GM21423 (cell line): ENCODE results near the gene CRACDL.

ENCODE experiments used
- ATAC-seq: cut with Tn5 transposase; IDR thresholded peaks from one replicate; pipeline ENCODE4 v1.9.1; 2021; ENCODE audit warnings: mild to moderate bottlenecking, moderate library complexity; ENCODE audit not compliant: unreplicated experiment

Gene CRACDL

GRCh38 chr2:98927027-98927426 is 9.0 kb downstream of the CRACDL start:
- no peak for ATAC-seq

- ATAC-seq, result no peak
Observed at GRCh38 chr2:98926601-98927000, 9.4 kb downstream of the CRACDL start.

GRCh38 chr2:98924910-98925309 is 11.1 kb downstream of the CRACDL start:
- ATAC-seq, result no peak

- ATAC-seq, result no peak
Observed at GRCh38 chr2:98924038-98924830, 11.8 kb downstream of the CRACDL start.

- ATAC-seq, result no peak
Observed at GRCh38 chr2:98923244-98923940, 12.6 kb downstream of the CRACDL start.

GRCh38 chr2:98921062-98921461 is 15.0 kb downstream of the CRACDL start:
- ATAC-seq, result no peak

DNA sequence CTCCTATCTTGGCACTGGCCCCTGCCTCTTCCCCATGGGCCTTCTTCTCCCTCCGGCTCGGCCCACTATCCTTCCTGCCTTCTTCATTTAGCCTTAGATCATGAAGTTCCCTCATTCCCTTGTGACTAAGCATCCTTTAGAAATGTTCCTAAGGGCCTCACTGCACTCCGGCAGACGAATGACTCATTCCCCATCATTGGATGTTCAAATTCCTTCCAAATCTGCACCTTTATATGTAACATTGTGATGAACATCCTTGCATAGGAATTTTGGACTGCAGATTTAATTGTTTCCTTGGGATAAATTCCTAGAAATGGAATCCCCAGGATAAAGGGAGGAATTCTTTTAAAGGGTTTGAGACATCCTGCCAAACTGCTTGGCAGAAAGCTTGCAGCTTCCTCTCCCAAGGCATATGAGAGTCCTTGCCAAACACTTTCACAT is 19.0 kb downstream of the CRACDL start:
- no peak for ATAC-seq

- ATAC-seq, result no peak
Observed at GRCh38 chr2:98915751-98916358, 20.2 kb downstream of the CRACDL start.

DNA sequence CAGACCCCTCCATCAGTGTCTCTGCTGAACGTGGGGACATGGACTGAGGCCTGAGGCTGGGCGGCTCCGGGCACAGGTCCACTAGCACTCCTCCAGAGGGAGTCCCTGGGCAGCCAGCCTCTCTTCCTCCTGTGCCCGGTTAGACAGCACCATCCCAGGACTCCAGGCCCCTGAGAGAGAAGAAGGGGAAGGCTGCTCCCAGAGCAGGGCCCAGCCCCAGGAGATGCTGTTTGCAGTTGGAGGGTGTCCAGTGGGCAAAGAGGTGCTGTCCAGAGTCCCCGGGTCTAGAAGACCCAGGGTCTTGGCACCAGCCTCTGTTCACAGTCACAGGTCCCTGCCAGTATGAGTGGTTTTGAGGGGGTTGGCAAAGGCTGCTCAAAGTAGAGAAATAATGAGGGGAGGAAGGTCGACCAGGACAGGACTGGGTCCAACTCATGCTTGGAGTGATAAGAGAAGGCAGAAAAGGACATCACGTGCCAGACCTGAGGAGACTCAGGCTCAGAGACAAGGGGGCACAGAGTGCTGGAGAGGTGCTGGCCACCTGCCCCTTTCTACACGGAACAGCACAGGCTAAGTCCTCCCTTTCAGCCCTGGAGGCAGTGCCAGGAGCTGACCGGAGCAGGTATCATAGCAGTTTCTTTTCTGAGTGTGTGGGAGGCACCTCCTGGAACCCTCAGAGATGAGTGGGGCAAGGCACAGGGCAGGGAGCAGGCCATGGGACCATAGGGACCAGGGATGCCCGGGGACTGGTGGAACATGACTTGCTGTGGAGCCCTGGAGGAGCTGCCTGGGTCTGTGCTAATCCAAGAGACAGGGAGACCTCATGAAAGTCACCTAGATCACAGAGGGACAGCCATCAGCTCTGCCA is 21.1 kb downstream of the CRACDL start:
- ATAC-seq, result no peak

DNA sequence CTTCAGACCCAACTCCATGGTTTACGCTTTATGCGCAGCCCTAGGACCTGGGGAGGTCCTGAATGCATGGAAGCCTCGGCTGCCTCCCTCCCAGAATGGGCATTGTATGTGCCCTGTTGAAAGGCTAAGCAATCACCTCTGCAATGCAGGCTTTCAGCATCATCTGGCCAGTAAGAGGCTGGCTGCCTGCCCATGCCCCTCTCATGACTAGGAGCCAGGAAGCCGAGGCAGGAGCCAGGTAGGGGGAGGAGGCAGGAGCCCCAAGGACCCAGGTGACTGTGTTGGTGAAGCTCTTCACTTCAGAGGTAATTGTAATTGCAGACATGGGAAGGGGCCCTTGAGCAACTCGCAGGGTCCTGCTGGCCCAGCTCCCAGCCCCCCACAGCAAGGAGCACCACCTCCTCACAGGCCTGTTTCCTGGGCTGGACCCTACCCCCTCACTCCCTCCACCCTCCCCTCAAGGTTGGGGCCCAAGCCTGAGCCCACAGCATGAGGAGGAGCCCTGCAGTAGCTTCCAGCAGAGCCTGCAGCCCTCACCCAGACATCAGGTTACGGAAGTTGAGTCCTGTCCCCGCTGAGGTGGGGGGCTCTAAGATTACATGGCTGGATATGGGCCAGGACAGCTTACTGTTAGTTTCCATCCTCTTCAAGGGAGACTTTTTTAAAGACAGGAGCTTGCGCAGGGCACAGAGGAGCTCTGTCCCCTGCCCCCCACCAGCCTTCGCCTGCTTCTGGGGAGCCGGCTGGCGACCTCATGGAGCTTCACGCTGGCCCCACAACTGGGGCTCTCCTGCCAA is 21.9 kb downstream of the CRACDL start:
- no peak for ATAC-seq

DNA sequence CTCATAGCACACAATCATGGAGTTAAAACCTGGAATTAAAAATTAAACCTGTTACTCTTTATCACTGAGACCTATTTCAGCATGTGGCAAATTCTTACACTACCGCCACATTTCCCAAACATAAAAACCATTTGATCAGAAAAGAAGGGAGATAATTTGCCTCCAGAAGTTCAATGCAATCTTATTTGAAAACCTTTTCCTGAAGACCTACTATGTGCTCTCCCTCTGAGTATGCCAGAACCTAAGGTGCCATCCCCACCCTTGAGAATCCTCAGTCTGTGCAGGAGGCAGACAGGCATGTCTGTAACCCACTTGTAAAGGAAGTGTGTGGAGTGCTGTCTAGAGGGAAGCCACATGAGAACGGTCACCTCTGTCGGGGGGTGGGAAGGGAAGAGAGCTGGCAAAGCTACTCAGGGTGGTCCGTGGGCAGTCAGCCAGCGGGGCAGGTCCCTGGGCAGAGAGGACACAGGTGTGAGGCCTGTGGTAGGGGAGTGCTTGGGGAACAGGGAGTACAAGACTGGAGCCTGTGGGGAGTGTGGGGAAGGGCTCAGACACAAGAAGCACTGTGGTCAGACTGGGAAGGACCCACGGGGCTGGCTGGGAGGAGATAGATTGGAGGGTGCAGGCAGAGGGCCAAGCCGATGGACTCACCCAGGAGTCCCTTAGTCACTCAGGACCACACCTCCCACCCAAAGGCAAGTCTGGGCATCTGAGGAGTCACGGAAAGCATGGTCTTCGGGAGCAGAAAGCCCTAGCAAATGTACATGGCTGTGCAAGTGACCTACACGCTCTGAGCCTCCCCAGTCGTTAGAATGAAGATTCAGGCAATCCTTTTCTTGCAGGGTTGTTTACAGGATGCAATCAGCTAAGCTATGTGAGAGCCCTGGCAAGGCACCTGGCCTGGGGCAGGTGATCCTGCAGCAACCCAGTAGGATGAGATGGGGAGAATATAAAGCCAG is 22.8 kb downstream of the CRACDL start:
- no peak for ATAC-seq

DNA sequence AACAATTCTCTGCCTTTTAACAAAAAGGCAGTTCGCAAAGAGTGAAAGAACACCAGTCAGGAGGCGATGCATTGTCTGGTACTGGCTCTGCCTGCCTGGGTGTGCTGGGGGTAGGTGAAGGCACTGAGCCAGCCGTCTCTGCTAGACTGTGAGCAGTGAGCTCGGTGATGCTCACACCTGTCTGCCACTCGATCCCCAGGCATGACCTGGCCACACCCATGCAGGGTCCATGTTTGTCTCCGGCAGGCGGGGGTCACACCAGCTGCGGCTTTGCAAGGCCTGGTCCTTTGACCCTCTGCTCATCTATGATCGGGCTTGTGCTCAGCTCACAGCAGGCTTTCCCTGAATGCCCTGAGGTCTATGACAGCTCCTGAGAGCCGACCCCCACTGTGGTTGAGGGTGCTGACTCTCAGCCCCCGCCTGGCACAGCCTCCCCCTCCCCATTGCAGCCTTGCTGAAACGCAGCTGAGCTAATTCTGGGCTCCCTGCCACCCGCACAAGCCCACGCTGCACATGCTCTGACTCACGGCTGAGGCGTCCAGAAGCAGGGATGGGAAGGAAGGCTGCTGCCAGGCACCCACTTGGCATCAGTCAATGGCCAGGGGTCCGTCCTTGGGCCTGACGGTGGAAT is 23.7 kb downstream of the CRACDL start:
- ATAC-seq, result no peak

GRCh38 chr2:98911376-98912154 is 24.5 kb downstream of the CRACDL start:
- no peak for ATAC-seq

DNA sequence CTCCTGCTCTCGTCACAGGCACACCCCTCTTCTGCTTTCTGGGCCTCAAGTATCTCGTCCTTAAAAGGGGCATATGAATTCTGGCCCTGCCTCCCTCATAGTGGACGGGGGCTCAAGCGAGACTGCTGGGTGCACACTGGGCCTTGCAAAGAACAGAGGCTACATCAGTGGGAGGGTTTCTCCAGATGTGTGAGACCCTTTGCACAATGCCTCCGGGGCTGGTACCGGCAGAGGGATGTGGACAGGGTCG is 25.0 kb downstream of the CRACDL start:
- no peak for ATAC-seq

- ATAC-seq, result no peak
Observed at GRCh38 chr2:98910349-98911125, 25.5 kb downstream of the CRACDL start.

DNA sequence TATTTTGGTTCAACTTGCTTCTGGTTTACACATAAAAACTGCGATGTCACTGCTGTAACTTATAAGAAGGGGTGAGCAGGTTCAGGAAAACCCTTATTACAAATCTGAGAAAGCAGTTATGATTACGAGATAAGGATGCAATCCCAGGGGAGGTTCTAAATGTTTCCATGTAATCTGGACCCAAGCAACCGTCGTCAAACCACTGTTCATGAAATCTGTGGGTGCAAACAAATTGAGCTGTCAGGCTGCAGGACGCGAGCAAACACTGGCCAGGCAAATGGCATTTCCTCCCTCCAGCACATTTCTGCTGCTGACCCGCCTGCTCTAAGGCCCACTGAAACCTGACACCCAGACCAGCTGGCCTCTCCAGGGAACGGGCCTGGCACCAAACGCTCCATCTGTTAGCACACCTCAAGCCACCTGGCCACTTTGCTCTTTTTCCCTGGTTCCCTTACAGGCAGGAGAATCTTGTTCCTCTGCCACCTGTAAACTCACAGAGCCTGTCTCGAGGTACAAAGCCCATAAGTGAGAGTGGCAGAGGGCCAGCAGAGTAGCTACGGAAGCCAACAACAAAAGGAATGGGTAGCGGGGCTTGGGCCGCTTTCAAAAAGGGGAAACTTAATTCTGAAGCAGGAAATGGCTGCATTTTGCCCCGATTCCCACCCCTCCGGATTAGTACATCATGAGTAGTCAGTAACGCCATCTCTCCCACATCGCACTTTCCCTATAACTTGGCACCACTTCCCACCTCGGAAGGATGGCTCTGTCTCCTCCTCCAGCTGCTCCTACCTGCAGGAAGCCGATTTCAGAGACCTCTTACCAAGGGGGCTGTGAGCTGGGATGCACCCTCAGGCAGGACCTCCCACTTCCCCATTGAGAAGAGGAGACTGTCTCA is 26.5 kb downstream of the CRACDL start:
- ATAC-seq, result no peak
